Measurements from ENCODE around the gene METTL15.
"Not testable (repeated sequence)": the region's sequence is repeated elsewhere in the genome, so short reads cannot be mapped to it uniquely, and the experiment has no call there.

Gene METTL15, protein sequence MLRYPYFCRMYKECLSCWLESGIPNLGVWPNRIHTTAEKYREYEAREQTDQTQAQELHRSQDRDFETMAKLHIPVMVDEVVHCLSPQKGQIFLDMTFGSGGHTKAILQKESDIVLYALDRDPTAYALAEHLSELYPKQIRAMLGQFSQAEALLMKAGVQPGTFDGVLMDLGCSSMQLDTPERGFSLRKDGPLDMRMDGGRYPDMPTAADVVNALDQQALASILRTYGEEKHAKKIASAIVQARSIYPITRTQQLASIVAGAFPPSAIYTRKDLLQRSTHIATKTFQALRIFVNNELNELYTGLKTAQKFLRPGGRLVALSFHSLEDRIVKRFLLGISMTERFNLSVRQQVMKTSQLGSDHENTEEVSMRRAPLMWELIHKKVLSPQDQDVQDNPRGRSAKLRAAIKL

DNA sequence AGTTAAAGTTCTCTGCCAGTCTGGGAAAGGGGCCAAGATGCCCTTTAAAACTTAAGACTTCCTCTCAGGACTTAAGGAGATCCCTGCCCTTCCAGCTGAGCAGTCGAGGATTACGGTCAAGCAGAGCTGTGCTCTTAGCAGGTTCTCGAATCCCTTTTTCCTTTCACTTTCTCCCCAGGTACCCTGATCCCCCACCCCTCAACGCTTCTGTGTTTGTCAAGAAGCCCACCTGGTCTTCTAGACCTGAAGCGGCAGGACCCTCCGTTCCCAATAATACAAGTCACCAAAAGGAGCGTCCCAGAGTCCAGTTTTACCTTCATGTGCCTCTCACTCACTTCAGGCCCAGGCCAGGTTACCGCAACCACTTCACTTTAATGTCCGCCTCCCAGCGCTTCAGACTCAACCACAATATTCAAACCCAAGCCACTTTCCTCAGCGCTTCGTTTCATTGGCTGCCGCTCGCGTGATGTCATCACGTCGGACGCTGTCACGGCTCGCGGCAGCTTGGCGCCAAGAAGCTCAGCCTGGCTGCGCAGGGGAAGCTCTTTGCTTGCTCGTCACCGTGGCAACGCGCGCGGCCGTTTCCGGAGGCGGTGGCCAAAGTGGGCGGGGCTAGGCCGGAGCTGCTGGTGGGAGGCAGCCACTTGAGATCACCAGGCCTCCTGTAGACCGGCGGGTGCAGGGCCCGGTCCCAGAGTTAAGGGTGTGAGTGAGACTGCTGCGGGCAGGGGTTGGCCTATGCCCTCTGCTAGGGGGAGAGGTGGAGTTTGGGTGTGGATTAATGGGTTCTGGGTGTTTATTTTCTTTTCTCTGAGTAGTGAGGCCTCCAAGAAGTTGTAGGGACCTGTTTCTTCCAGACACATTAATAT lies at the start of gene METTL15, which contains the start of gene KIF18A:
TSS of gene METTL15 (plus strand) at position 639 of the 869 bp plus-strand sequence. CDS start 4,947 bp downstream, outside the sequence.
TSS of gene KIF18A (minus strand) at position 407 of the 869 bp plus-strand sequence. CDS start 10,209 bp downstream, outside the sequence.
- DNase-seq, result peak; percentile 98 to 99

DNA sequence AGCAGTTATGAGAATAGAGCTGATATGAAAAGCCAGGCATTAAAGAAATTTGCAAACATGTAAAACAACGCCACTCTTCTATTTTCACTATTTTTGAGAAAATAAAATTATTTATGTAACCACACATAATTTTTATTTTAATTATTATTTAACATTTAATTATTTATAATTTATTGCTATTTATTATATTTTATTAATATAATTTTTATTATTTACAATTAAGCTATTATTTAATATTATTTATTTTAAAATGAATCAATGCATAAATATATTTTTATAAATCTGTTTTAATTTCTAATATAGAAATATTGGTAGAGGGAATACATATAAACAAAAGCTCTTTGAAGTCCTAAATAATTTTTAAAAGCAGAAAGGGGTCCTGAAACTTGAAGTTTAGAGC lies 36.9 kb upstream of the METTL15 start:
- DNase-seq, result no peak

DNA sequence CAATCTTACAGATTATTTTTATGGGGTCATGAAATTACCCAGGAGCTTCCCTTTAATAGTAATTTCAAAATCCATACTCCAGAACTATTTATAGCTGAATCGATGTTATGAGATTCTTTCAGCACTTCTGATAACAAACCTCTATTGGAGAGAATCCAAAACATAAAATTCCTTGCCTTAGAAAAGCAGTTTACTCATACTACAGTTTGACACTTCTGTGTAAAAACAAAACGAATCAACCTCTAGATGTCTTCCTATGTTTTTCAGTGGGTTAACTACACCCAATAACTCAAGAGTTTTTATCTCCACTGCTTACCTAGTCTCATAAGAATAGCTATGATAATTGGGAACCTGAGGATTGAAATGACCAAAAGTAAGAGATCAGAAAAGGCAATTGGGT lies 35.9 kb upstream of the METTL15 start:
- no peak for DNase-seq

DNA sequence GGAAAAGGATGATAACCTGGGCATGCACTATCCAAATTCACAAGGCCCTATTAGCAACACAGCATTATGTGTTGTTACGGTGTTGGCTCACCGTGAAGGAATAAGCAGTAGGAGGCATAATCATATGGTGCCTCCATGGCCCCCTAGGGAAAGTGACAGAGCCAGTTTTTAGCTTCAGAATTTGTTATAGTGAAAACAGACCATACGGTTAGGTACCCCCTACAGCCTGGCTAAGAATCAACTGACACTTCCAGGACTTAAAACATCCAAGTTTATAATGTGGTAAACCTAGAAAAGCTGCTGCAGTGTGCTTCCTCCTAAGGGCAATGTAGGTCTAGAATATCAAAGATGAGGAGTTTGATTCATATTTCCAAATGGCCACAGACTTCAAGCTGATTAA lies 30.7 kb upstream of the METTL15 start:
- no peak for DNase-seq

DNA sequence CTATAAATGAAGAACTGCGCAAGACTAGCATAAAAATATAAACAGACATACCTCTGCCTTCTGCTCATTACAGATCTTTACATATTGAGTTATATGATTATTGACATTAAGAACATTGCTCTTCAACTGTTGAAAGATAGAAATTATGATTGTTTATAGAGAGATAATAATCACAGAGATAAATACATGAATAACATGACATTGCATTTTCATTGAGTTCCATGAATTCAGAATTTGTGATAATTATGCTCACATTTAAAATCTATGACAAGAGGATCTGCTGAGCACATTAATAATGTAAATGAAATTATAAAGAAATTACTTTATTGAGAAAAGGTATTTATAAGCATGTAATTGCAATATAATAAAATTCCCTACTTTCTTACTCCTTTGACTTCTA lies 25.1 kb upstream of the METTL15 start:
- no peak for DNase-seq

DNA sequence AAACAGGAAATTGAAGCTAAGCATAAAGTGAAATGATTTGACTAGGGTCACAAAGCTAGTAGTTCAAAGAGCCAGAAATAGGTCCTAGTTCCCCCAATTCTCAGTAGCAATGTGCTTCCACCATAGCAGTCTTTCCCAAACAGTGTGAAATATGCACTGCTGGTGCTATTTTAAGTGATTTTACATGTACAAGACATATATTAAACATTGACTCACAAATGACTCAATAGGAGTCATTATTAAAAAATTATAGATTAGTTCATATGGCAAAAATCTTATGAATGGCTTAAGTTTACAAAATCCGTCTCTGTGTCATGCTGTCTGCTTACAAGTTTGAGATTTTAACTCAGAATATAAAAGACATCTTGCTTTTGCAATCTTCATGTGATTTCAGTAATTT lies 21.6 kb upstream of the METTL15 start:
- no peak for DNase-seq

DNA sequence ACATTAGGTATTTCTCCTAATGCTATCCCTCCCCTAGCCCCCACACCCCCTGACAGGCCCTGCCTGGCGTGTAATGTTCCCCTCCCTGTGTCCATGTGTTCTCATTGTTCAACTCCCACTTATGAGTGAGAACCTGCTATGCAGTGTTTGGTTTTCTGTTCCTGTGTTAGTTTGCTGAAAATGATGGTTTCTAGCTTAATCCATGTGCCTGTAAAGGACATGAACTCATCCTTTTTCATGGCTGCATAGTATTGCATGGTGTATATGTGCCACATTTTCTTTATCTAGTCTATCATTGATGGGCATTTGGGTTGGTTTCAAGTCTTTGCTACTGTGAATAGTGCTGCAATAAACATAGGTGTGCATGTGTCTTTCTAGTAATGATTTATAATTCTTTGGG lies 21.0 kb upstream of the METTL15 start:
- DNase-seq, result not testable (repeated sequence)

DNA sequence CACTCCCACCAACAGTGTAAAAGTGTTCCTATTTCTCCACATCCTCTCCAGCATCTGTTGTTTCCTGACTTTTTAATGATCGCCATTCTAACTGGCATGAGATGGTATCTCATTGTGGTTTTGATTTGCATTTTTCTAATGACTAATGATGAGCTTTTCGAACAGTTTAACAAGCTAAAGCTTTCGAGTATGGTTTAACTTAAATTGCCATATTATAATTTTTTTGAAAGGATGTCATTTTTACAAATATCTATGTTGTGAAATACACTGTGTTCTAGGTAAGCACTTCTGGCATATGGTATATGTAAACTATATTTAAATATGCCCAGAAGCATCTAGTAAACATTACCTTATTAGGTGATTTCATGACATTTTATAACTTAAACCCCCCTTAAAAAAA lies 20.5 kb upstream of the METTL15 start:
- DNase-seq, result not testable (repeated sequence)

DNA sequence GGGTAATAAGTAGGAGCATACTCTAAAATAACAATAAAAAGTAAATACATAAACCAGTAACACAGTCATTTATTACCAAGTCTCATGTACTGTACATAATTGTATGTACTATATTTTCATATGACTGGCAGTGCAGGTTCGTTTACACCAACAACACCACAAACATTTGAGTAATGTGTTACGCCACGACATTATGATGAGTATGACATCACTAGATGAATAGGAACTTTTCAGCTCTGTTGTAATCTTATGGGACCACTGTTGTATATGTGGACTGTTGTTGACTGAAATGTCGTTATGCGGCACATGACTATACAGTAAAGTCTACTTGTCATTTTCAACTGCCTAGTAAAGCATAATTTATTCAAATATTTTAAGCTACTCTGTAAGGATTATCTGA lies 18.8 kb upstream of the METTL15 start:
- no peak for DNase-seq

DNA sequence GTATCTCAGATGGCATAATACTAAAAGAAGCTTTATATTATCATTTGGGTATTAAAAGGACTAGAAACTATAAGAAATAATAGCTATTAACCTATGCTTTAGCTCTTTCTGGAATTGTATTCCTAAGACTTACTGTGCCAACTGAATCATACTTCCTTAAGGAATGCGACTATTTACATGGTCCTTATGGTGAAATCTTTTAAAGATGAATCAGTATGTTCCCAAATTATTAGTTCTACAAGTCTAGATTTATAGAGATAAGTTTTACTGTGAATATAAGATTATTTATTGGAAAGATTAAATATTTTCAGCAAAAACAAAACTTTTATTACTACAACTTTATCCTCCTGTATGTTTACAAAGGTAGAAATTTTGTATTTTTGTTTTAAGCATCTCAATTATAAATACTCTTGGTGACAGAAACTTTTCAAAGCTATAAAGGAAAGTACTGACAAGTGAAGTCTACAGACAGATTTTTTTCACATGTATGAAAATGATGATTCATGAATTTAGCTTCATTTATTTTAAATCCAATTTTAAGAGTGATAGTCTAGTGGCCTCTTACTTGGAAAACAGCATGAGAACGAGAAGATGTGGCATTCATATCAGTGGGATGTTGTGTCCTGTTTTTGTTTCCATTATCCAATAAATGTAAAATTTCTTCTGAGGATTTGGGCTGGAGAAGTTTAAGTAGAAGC lies 18.0 kb upstream of the METTL15 start:
- DNase-seq, result no peak

DNA sequence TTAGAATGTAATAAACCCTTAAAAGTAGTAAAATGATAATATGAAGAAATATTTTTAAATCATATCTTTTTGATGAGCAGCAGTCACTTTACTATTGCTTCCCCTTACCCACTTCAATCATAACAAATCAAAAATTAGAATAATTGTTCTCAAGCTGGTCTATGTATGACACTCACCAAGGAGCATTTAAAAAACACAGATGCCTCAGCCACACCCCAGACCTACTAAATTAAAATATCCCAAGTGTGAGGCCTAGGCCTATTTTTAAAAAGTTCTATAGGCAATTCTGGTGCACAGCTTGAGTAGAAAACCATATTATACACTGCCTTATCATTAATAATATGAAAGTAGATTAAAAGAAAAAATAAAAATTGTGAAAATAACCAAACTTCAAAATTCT lies 15.4 kb upstream of the METTL15 start:
- DNase-seq, result no peak

DNA sequence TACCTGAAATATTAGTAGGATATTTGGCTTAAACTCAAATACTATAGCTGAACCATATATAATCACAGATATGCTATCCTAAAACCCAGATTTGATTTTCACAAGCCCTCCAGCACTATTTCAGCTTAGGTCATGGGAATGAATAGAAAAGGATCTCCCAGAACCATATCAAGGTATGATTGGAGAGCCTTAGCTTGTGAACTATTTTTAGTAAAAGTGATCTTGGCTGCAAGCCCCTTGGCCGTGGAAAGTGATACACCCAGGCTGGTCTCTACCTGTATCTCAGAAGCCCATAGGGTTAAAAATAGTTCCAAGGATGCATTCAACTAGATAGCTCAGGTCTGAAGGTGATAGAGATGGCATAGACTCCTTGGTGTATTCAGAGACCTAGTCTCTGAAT lies 9.9 kb upstream of the METTL15 start:
- no peak for DNase-seq

DNA sequence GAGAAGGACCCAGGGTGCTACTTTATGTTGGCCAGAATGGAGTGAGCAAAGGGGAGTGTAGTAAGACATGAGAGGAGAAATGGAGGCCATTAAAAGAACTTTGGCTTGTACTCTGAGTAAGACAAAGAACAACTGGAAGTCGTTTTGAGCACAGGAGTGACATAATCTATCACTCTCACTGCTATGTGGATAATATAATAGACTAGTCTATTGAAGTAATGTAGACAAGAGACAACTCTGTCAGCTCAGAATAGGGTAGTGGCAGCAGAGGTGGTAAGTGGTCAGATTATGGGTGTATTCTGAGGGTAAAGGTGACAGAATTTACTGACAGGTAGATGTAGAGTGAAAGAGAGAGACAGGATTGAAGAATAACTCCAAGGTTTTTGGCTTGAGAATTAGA lies 8.5 kb upstream of the METTL15 start:
- DNase-seq, result no peak

DNA sequence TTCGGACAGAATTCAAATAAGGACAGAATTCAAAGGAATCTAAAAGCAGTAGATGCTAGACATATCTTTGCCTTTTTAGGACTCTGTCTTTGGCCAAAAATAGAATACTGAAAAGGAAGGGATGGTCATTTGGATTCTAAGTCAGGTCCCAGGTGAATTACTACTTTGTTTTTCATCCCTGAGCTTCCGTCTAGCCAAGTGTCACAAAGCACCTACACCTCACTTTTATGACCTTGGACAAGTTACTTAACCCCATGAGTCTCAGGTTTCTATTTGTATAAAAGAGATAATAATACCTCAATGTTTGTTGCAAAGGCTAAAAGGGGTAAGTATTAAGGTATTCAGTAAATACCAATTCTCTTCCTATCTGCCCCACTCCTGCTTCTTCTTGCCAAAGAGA lies 7.5 kb upstream of the METTL15 start:
- no peak for DNase-seq

DNA sequence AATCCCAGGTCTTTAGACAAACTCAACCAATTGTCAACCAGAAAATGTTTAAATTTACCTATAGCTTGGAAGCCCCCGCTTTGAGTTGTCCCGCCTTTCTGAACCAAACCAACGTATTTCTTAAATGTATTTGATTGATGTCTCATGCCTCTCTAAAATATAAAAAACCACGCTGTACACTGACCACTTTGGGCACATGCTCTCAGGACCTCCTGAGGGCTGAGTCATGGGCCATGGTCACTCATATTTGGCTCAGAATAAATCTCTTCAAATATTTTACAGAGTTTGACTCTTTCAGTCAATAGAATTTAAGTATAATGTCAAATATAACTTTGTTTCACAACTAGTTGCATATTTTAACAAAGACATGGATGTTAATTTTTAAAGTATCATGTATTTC lies 5.9 kb upstream of the METTL15 start:
- DNase-seq, result not testable (repeated sequence)

DNA sequence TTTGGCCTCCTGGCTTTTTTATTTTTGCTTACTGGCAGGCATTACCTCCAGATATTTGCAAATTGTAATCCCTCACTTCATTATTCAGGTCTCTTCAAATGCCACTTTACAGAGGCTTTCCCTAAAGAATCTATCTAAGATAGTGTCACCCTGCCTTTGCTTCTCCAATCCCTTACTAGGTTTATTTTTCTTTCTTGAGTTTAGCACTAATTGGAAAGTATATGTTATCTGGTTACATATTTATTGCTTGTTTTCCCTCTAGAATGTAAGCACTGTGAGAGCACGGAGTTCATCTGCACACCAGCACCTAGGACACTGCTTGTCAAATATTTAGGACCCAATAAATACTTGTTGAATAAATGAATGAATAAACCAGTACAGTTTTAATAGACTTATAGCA lies 3.8 kb upstream of the METTL15 start:
- DNase-seq, result no peak

DNA sequence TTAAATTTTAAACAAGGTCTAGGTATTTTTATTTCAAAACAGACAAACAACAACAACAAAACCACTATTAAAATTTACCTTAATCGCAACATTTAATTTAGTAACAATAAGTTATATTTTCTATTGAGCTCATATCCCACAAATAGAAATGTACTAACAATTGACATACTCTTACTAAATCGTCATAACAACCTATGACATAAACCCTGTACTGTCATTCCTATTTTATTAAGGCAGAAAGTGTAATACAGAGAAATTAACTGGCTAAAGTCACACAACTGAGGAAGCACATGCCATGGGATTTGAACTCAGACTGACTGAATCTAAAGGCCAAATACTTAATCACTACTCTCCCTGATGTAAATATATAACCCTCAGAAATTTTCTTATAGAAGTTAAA lies 3.2 kb upstream of the METTL15 start:
- no peak for DNase-seq

DNA sequence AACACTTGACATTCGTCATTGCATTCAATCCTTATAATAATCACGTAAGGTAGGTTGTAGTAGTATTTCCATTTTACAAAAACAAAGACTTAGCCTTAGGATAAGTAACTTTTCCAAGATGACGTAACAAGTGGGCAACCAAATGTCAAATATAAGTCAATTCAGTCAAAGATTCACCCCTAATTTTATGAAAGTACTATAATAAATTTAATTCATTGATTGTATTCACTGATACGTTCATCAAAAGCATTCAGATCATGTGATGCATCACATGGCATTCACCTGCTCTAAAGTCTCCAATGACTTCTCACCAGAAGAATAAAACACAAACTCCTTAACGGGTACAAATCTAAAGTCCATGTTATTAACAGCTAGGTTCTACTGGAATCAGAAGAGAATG lies 2.3 kb upstream of the METTL15 start:
- DNase-seq, result peak in 1 of 2 donors; percentile 22

DNA sequence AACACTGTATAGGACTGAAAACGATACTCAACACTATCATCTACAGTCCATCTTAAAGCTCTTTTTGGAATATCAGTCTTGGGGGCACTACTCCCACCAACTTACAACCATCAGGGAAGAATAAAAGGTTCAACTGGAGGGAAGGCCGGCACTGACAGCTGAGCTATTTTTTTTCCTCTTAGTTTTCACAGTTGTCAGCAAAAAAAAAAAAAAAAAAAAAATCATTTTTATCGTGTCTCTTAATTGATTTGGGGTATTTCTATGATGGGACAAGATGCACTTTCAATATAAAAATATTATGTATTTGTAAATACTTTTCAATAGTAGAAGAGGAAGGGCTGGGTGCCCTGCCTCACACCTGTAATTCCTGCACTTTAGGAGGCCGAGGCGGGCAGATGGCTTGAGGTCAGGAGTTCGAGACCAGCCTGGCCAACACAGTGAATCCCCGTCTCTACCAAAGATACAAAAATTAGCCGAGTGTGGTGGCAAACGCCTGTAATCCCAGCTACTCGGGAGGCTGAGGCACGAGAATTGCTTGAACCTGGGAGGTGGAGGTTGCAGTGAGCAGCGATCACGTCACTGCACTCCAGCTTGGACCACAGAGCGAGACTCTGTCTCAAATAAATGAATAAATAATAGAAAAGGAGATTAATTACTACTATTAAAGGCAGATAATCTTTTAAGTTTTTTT lies 1.7 kb upstream of the METTL15 start:
- DNase-seq, result no peak

DNA sequence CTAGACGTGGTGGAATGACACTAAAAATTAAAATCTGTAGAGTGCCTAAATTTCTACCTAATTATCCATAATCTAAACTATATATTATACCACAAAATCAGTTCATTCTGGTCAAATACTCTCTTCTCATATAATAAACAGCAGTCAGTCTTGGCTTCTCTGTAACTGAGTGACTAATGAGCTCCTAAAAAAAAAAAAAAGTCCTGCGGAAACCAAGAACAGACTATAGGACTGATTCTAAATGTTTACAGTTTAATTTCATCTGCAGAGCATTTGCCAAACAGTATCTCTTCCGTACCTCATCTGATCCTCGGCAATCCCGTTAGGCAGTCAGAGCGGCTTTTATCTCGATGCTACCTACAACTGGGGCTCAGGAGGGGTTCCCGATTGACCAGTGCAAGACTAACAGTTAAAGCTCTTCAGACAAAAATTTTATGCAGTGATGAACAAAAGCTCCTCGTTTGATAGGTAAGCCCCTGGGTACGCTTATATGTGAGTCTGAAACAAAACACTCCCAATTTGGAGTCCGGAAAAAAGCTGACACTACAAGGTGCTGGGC lies 918 bp upstream of the METTL15 start:
- DNase-seq, result peak in 1 of 2 donors; percentile 46

DNA sequence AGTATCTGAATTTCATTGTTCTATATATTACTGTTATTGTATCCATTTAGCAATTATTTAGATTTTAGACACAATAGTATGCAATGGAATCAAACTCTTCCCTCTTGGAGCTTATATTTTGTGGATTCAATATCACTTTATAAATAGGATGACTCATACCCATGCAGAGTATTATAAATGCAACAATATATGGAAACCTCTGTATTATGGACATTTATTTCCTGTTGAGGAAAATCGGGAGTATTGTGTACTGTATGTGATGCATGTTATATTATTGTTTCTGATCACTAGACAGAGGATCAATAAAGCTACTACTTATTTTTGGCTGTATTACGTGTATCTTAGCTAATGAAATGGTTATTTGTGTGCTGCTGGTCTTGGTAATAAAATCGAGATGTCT lies 770 bp downstream of the METTL15 start:
- DNase-seq, result no peak

DNA sequence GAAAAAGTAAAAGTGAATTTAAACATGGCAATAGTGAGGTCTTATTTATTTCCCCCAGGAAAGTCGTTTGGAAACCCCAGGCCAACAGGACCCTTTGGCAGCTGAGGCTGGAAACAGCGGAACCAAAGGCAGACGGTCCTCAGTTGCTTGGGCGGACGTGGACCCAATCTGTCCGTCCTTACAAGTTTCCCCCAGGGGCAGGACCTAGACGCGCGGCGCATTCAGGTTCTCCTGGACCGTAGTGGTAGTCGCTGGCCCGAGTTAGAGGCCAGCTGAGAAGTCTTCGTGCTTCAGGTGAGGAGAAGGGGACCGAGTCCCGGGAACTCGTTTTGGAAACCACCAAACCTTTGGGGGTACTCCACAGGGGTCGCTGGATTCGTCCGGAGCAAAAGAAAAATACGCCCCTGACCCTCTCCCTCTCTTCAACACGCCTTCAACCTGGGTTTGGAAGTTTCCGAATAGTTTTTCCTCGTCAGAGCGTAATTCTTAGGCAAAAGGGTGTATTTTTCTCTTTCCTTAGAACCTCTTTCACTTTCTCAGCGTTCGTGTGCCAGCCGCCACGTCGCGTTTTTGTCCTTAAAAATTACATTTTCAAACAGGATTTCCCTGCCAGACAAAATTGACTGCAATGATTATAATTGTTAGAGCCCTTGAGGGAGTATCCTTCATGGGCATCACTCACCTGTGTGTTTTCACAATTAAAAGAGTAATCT lies 2.1 kb downstream of the METTL15 start:
- DNase-seq, result peak; percentile 68 to 69

All from CD4-positive, alpha-beta T cell treated with Interleukin-4 for 1 hour (primary cell).